ENCODE measurements around the gene PFN1.

Gene PFN1

DNA sequence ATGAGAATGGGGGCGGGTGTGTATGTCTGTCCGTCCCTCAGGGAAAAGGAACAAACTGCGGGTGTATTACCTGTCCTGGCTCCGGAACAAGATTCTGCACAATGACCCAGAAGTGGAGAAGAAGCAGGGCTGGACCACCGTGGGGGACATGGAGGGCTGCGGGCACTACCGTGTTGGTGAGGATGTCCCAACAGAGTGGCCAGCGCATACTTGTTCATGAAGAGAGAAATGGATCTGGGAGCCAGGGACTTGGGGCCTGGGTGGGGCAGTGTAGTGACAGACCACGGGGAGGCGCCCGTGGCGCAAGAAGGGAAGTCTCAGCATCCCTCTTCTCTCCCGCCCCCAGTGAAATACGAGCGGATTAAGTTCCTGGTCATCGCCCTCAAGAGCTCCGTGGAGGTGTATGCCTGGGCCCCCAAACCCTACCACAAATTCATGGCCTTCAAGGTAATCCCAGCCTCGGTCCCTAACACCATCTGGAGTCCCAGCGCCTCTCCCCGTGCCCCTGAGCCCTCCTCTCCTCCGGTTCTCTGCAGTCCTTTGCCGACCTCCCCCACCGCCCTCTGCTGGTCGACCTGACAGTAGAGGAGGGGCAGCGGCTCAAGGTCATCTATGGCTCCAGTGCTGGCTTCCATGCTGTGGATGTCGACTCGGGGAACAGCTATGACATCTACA, 52.5 kb downstream of the PFN1 start:
- DNase-seq = no peak
